ENCODE measurements around the gene FAM53B.

The FAM53B gene

GRCh38 chr10:124625831-124626238 lies 118.3 kb downstream of the FAM53B start:
- H3K4me1 ChIP-seq (ENCODE audit: low read length) = peaks cover 25% of the 10 kb centered on the region
- no peaks in the 10 kb centered on the region for H4K20me1 ChIP-seq (ENCODE audit: insufficient read depth, low read length)
- no peak overlapping the region for H3K4me2 ChIP-seq (ENCODE audit: low read depth, low read length)
- H3K36me3 ChIP-seq (replicated peaks; ENCODE audit: insufficient read depth, low read length) = no peaks in the 10 kb centered on the region
- no peak overlapping the region for H3K27ac ChIP-seq (ENCODE audit: low read length)
- no peak overlapping the region for H2AFZ ChIP-seq (ENCODE audit: low read length)
- no peaks in the 10 kb centered on the region for H3K9me3 ChIP-seq (replicated peaks; ENCODE audit: insufficient read depth, low read length)
- H3K79me2 ChIP-seq (ENCODE audit: low read length) = peaks cover 33% of the 10 kb centered on the region
- H3K9me2 ChIP-seq (replicated peaks; ENCODE audit: insufficient read depth, low read length) = no peaks in the 10 kb centered on the region
- TF ChIP-seq EZH2 (optimal IDR thresholded peaks at IDR 0.05; ENCODE audit: low read depth, low read length) (no peak), EZH2phosphoT487 (IDR thresholded peaks at IDR 0.05; ENCODE audit: low read length) (no peak), CTCF (IDR thresholded peaks at IDR 0.05; ENCODE audit: low read length) (no peak)
- H3K27me3 ChIP-seq (replicated peaks; ENCODE audit: insufficient read depth, low read length) = no peaks in the 10 kb centered on the region
- H3F3A ChIP-seq (ENCODE audit: insufficient read depth, low read length) = peaks cover 11% of the 10 kb centered on the region
- no peak for DNase-seq
- H3K9ac ChIP-seq (ENCODE audit: low read length) = no peak overlapping the region
- H3K4me3 ChIP-seq (ENCODE audit: low read length) = no peak overlapping the region

DNA sequence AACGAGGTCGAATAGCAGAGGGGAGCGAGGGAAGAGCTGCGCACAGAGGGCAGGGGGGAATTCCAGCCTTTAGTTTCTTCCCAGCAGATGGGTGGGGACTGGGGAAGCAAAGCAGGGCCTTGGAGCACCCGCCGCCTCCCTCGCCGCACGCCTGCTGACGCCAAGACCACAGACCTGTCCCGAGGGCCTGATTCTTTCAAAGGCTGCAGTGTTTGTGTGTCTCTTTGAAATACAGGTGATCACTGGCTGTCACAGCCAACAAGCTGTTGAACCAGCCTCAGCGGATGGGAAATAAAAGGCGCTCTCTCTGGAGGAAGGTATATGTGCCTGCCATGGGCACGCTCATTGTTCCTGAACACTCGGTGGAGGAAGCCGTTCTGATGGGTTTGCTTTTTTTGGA lies 119.3 kb downstream of the FAM53B start:
- no peak for DNase-seq
- Histone ChIP-seq H3K27me3 (replicated peaks; ENCODE audit: insufficient read depth, low read length) (no peaks in the 10 kb centered on the region), H3K9me2 (replicated peaks; ENCODE audit: insufficient read depth, low read length) (no peaks in the 10 kb centered on the region), H3K4me2 (ENCODE audit: low read depth, low read length) (no peak overlapping the region), H3K36me3 (replicated peaks; ENCODE audit: insufficient read depth, low read length) (no peaks in the 10 kb centered on the region), H3K9ac (ENCODE audit: low read length) (no peak overlapping the region), H3K79me2 (ENCODE audit: low read length) (peaks cover 33% of the 10 kb centered on the region), H3F3A (ENCODE audit: insufficient read depth, low read length) (peaks cover 11% of the 10 kb centered on the region), H3K9me3 (replicated peaks; ENCODE audit: insufficient read depth, low read length) (no peaks in the 10 kb centered on the region), H4K20me1 (ENCODE audit: insufficient read depth, low read length) (no peaks in the 10 kb centered on the region), H3K4me1 (ENCODE audit: low read length) (peaks cover 25% of the 10 kb centered on the region), H3K4me3 (ENCODE audit: low read length) (no peak overlapping the region), H3K27ac (ENCODE audit: low read length) (no peak overlapping the region), H2AFZ (ENCODE audit: low read length) (no peak overlapping the region)
- no peak for TF ChIP-seq CTCF (IDR thresholded peaks at IDR 0.05; ENCODE audit: low read length)
- TF ChIP-seq EZH2phosphoT487 (IDR thresholded peaks at IDR 0.05; ENCODE audit: low read length) = no peak
- no peak for TF ChIP-seq EZH2 (optimal IDR thresholded peaks at IDR 0.05; ENCODE audit: low read depth, low read length)

DNA sequence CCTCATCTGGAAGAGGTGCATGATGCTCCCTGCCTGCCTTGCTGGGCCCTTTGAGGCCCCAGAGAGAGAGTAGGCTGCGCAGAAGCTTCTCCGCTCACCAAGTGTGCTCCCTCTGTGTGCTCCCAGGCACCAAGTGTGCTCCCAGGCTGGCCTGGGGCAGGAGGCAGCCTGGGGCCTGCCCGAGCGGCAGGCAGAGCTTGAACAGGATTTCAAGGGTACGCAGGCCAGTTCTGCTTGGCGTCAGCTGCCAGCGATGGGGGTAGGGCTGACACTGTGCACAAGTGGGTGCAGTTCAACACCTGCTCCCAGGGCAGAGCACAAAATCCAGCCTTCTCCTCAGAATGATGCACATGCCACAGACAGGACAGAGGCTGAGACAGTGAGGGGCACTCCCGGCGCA lies 119.7 kb downstream of the FAM53B start:
- H3K4me2 ChIP-seq (ENCODE audit: low read depth, low read length) = no peak overlapping the region
- peaks cover 33% of the 10 kb centered on the region for H3K79me2 ChIP-seq (ENCODE audit: low read length)
- no peak overlapping the region for H2AFZ ChIP-seq (ENCODE audit: low read length)
- no peaks in the 10 kb centered on the region for H3K36me3 ChIP-seq (replicated peaks; ENCODE audit: insufficient read depth, low read length)
- TF ChIP-seq EZH2 (optimal IDR thresholded peaks at IDR 0.05; ENCODE audit: low read depth, low read length) (no peak), EZH2phosphoT487 (IDR thresholded peaks at IDR 0.05; ENCODE audit: low read length) (no peak), CTCF (IDR thresholded peaks at IDR 0.05; ENCODE audit: low read length) (no peak)
- no peaks in the 10 kb centered on the region for H3K9me3 ChIP-seq (replicated peaks; ENCODE audit: insufficient read depth, low read length)
- no peaks in the 10 kb centered on the region for H3K27me3 ChIP-seq (replicated peaks; ENCODE audit: insufficient read depth, low read length)
- H3K27ac ChIP-seq (ENCODE audit: low read length) = no peak overlapping the region
- H3K4me1 ChIP-seq (ENCODE audit: low read length) = peaks cover 25% of the 10 kb centered on the region
- no peaks in the 10 kb centered on the region for H3K9me2 ChIP-seq (replicated peaks; ENCODE audit: insufficient read depth, low read length)
- no peak overlapping the region for H3K4me3 ChIP-seq (ENCODE audit: low read length)
- H4K20me1 ChIP-seq (ENCODE audit: insufficient read depth, low read length) = no peaks in the 10 kb centered on the region
- H3K9ac ChIP-seq (ENCODE audit: low read length) = no peak overlapping the region
- H3F3A ChIP-seq (ENCODE audit: insufficient read depth, low read length) = peaks cover 11% of the 10 kb centered on the region
- no peak for DNase-seq

All from MM.1S (cell line).